MM.1S (cell line): ENCODE data around the gene MYL10.

Experiments used
- EZH2 ChIP-seq: fragments of 300-600 bp; sonication (generic); optimal IDR thresholded peaks from 2 replicates; pipeline ENCODE3; 2017; ENCODE audit warnings: low read depth, mild to moderate bottlenecking, antibody characterized with exemption, low read length, mixed read lengths
- EZH2phosphoT487 ChIP-seq: fragments of 300-600 bp; sonication (generic); IDR thresholded peaks from 2 replicates; pipeline ENCODE4 v1.6.1; 2018; ENCODE audit warnings: antibody characterized with exemption, low read length
- TF ChIP-seq, protein P1 (sequence below): fragments of 300-600 bp; sonication (generic); IDR thresholded peaks from 2 replicates; pipeline ENCODE4 v1.5.1; 2016; ENCODE audit warnings: antibody characterized with exemption, low read length, mixed read lengths

DNA sequence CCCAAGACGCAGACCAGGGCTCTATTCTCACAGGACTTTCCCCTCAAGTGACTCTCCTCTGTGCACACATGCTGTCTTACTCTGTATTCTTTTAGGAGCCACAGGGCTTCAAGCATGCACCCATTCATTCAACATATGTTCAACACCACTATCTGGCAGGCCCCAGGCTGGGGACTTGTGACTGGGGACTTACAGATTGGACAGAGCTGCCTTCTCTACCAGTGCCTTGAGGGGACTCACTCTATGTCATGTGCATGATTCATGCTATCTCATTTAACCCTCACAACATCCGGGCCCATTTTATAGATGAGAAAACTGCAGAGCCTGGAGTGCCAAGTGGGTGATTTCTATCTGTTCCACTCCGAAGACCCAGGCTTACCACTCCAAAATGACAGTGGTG, 34.3 kb downstream of the MYL10 start:
- TF ChIP-seq, protein P1, sequence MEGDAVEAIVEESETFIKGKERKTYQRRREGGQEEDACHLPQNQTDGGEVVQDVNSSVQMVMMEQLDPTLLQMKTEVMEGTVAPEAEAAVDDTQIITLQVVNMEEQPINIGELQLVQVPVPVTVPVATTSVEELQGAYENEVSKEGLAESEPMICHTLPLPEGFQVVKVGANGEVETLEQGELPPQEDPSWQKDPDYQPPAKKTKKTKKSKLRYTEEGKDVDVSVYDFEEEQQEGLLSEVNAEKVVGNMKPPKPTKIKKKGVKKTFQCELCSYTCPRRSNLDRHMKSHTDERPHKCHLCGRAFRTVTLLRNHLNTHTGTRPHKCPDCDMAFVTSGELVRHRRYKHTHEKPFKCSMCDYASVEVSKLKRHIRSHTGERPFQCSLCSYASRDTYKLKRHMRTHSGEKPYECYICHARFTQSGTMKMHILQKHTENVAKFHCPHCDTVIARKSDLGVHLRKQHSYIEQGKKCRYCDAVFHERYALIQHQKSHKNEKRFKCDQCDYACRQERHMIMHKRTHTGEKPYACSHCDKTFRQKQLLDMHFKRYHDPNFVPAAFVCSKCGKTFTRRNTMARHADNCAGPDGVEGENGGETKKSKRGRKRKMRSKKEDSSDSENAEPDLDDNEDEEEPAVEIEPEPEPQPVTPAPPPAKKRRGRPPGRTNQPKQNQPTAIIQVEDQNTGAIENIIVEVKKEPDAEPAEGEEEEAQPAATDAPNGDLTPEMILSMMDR, result no peak
- TF ChIP-seq EZH2 (no peak), EZH2phosphoT487 (no peak)
